ENCODE measurements around the gene CREB3L2. TPM values are rescaled to one million over a fixed set of nuclear protein-coding genes. Genes with fewer than 3 reads are reported as not detected.

CREB3L2 gene
- total and polyA plus RNA-seq, 2 of the 8 experiments (the other 6 are each of a cell fraction or from before 2014, with no cell fraction given), result 14.4 to 48.3 TPM

- ChIA-PET POLR2A (ENCODE audit: partially characterized antibody) (interaction anchor here (0.6 kb wide), 1 partner anchor 19 kb away, joined by 3 read pairs; no protein-coding TSS in a partner anchor), CTCF (ENCODE audit: partially characterized antibody) (interaction anchor here (9.9 kb wide), 1 partner anchor 95 kb away, joined by 167 read pairs; the partner anchor contains the start of gene CREB3L2)
- no peak overlapping the region for H3K14ac ChIP-seq (ENCODE audit: insufficient read length)
- no peak overlapping the region for H2BK12ac ChIP-seq (ENCODE audit: low read depth, low read length)
- no peak overlapping the region for H2AK5ac ChIP-seq (ENCODE audit: low read depth, low read length)
- no peaks in the 10 kb centered on the region; the same call in 1 of the 2 replicates for H3K79me1 ChIP-seq (ENCODE audit: low read depth, low read length)
- H3K36me3 ChIP-seq (ENCODE audit: control insufficient read depth in 2 of 4, insufficient read depth in 4 of 4, low read length in 3 of 4), result peaks cover 10 to 63% (median 41%) of the 10 kb centered on the region in 4 experiments; a peak in 7 of 8 replicates
- no peak overlapping the region for H3K4me3 ChIP-seq (ENCODE audit: extremely low read depth in 1 of 4, insufficient read depth in 2 of 4, low read depth in 3 of 4, low read length in 4 of 4)
- no peaks in the 10 kb centered on the region for H3K4me1 ChIP-seq (replicated peaks in 1 of 4; ENCODE audit: control insufficient read depth in 3 of 4, insufficient read depth in 4 of 4, low read length in 3 of 4)
- no peak overlapping the region for H2BK20ac ChIP-seq (ENCODE audit: low read length)
- no peak overlapping the region for H4K91ac ChIP-seq (replicated peaks; ENCODE audit: insufficient read length, low read length)
- H2BK15ac ChIP-seq (ENCODE audit: low read length), result no peak overlapping the region
- H2AFZ ChIP-seq (ENCODE audit: low read length), result no peak overlapping the region
- H2BK120ac ChIP-seq (replicated peaks; ENCODE audit: low read depth, low read length), result no peak overlapping the region
- DNase-seq (ENCODE audit: low read depth in 1 of 2, low spot score in 2 of 2) (no peak), FAIRE-seq (no peak)
- H3K18ac ChIP-seq (ENCODE audit: extremely low read depth, low read length), result no peak overlapping the region
- no peak overlapping the region for H3K23ac ChIP-seq (ENCODE audit: insufficient read length)
- no peaks in the 10 kb centered on the region for H3K79me2 ChIP-seq (ENCODE audit: control insufficient read depth in 1 of 2, insufficient read depth in 2 of 2, low read length in 2 of 2)
- no peaks in the 10 kb centered on the region for H3K23me2 ChIP-seq (ENCODE audit: low read depth, low read length)
- 88% methylated on average over 9 of the region's 9 CpGs; no CpG with 5 or more reads in 1 of the 2 experiments for WGBS, 2 experiments (ENCODE audit: extremely low coverage in 1 of 2, insufficient coverage in 1 of 2, insufficient read length in 1 of 2, insufficient replicate concordance in 2 of 2, low coverage in 1 of 2, low lambda C conversion rate in 2 of 2, missing lambda C conversion rate in 1 of 2)
- no peaks in the 10 kb centered on the region for H3K27me3 ChIP-seq (replicated peaks in 1 of 4; ENCODE audit: control insufficient read depth in 3 of 4, extremely low read depth in 1 of 4, insufficient read depth in 3 of 4, low read length in 3 of 4)
- TF ChIP-seq CBX8 (IDR thresholded peaks at IDR 0.05; ENCODE audit: borderline replicate concordance, low read depth, low read length) (no peak), POU5F1 (IDR thresholded peaks at IDR 0.05; ENCODE audit: low read depth, low read length) (no peak), KDM5A (IDR thresholded peaks at IDR 0.05; ENCODE audit: low read length) (no peak), JUN (IDR thresholded peaks at IDR 0.05; ENCODE audit: low read depth, low read length) (no peak), TAF1 (IDR thresholded peaks at IDR 0.05; ENCODE audit: low read depth, low read length) (no peak), BACH1 (IDR thresholded peaks at IDR 0.05; ENCODE audit: low read length) (no peak)
- no peak overlapping the region for H3K4ac ChIP-seq (replicated peaks; ENCODE audit: insufficient read length, low read depth, low read length)
- no peak overlapping the region for H3K27ac ChIP-seq (ENCODE audit: low read depth, low read length)
- no peak overlapping the region for H4K5ac ChIP-seq (ENCODE audit: insufficient read length, low read depth, low read length)
- peaks cover 6 to 9% of the 10 kb centered on the region in 2 experiments; a peak in 3 of 4 replicates for H3K9me3 ChIP-seq (ENCODE audit: insufficient read depth in 2 of 2, low read depth in 1 of 2, low read length in 1 of 2)
- H3K4me2 ChIP-seq (ENCODE audit: insufficient read depth in 1 of 2, low read depth in 2 of 2, low read length in 2 of 2), result no peak overlapping the region
- H2BK5ac ChIP-seq (ENCODE audit: low read depth, low read length), result no peak overlapping the region
- H3K56ac ChIP-seq (replicated peaks; ENCODE audit: insufficient read length, low read depth, low read length), result no peak overlapping the region
- no peak overlapping the region for H3K9ac ChIP-seq (replicated peaks in 1 of 4; ENCODE audit: extremely low read depth in 1 of 4, low read depth in 3 of 4, low read length in 3 of 4)
- no peak overlapping the region for H4K8ac ChIP-seq (ENCODE audit: extremely low read depth, insufficient read depth, low read length)
- no peaks in the 10 kb centered on the region for H4K20me1 ChIP-seq (replicated peaks in 1 of 2; ENCODE audit: control insufficient read depth in 1 of 2, insufficient read depth in 2 of 2, low read length in 2 of 2)
These were observed 93.8 kb downstream of the CREB3L2 start for GRCh38 chr7:137908106-137908505.
